Gastrocnemius medialis (tissue), 4 donors: Measurements from ENCODE around the gene SURF6. TPM values are rescaled to one million over a fixed set of nuclear protein-coding genes. Genes with fewer than 3 reads are reported as not detected.

Experiments
- ATAC-seq, 2 donors: fragments of 150-250 bp; one replicate each; pipeline ENCODE4 v1.9.1; 2016
- DNase-seq, 2 donors: peaks; one replicate each; pipeline ENCODE4 v3.0.0-alpha.2; 2019
- H3K27ac ChIP-seq, 4 donors: fragments of 200-600 bp; sonication (generic); 1 replicate in 1 of 4; 2 replicates in 3 of 4; pipeline ENCODE4 v1.5.1; 2016 to 2018; ENCODE audit warnings: mild to moderate bottlenecking in 2 of 4, moderate library complexity in 1 of 4
- H3K27me3 ChIP-seq, 3 donors: fragments of 200-600 bp; sonication (generic) in 2 of 3; 1 replicate in 1 of 3; 2 replicates in 2 of 3; pipeline versions ENCODE4 v1.5.1 to v1.6.0; 2016 to 2019; ENCODE audit warnings: mild to moderate bottlenecking in 1 of 3, moderate library complexity in 1 of 3
- H3K36me3 ChIP-seq, 2 donors: fragments of 200-600 bp; sonication (generic) in 1 of 2; one replicate each; pipeline ENCODE4 v1.5.1; 2017 to 2018
- H3K4me1 ChIP-seq, 2 donors: fragments of 200-600 bp; sonication (generic) in 1 of 2; one replicate each; pipeline ENCODE4 v1.5.1; 2016 to 2017; ENCODE audit warnings: mild to moderate bottlenecking in 2 of 2
- H3K4me3 ChIP-seq, 4 donors: fragments of 200-600 bp; sonication (generic) in 3 of 4; 1 replicate in 1 of 4; 2 replicates in 3 of 4; pipeline ENCODE4 v1.5.1; 2016 to 2019; ENCODE audit warnings: mild to moderate bottlenecking in 2 of 4
- H3K9me3 ChIP-seq, 3 donors: fragments of 200-600 bp; sonication (generic) in 2 of 3; 1 replicate in 1 of 3; 2 replicates in 2 of 3; pipeline ENCODE4 v1.5.1; 2016 to 2019
- POLR2A ChIP-seq, 2 donors: fragments of 450-650 bp; IDR thresholded peaks; one replicate each; pipeline ENCODE4 v1.6.1; 2017; ENCODE audit warnings: antibody characterized with exemption in 2 of 2, mild to moderate bottlenecking in 2 of 2, moderate library complexity in 2 of 2
- in situ Hi-C, 4 donors: fragments of 200-750 bp; cut with MboI; loops; one replicate each; pipeline versions ENCODE4 v1.15.0 to v1.8.0; 2017; ENCODE audit warnings: low sequenced_read_pairs in 4 of 4
- intact Hi-C: fragments of 100-400 bp; cut with DNase I; formaldehyde crosslinking; loops from one replicate; pipeline ENCODE4 v1.15.1; 2023; ENCODE audit warnings: low total_unique reads
- total RNA-seq, 4 donors: library from RNA; depleted of rRNA; stranded (reverse); fragments of >200 nt; gene quantifications; one replicate each; pipeline versions ENCODE4 v1.1.0 to v1.2.3, GENCODE V29; 2016
- TF ChIP-seq, protein P1 (sequence below), 5 experiments: fragments of 450-650 bp in 3 of 5; fragments of 200-600 bp in 2 of 5; sonication (generic) in 2 of 5; IDR thresholded peaks in 4 of 5; conservative IDR thresholded peaks in 1 of 5; 1 replicate in 4 of 5; 2 replicates in 1 of 5; pipeline ENCODE4 v1.5.1; 2016 to 2019; ENCODE audit warnings: antibody characterized with exemption in 5 of 5, mild to moderate bottlenecking in 3 of 5, moderate library complexity in 3 of 5

SURF6 gene
- total RNA-seq, 4 donors from 2014 or later: 13.4 to 34.2 (median 28.0) TPM

DNA sequence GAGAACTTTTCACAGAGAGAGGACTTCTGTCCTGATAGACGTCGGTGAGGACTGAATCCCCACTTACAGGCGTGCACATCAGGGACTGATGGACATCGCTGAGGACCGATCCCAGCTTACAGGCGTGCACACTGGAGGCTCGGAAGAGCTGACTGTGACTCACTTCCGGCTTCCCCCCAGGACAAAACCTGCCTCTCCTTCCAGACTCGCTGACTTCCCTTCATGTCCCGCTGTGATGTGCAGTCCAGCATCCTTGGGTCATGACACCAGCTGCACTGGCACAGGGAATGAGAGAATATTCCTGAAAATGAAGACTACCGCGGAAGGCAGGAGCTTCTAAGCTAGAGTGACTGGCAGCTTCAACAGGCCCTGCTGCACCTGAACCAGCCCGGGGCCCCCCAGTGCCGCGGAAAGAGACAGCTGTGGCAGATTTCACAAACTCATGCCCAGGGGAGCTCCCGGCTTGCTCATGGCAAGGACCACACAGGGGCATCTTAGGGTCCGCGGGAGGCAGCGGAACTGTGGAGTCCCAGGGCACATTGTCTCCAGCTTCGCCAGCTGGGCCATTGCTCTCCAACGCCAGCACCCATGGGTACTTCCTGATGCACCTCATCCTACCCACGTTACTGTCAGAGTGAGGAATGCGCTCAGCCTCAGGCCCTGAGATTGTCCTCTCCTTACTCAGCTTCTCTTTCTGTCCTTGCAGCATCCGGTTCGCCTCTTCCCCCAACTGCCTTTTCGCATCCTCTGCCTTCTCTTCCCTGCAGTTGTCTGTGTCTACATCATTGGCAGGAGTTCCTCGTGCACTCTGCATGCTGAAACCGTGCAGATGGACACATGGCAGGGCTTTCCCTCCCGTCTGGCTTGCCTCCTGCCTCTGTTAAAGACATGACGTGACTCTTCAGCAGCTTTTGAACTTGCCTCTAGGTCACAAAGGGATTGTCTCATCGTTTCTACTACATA, 29.5 kb downstream of the SURF6 start:
- intact Hi-C loops: no loop called here
- no peak overlapping the region for H3K27ac ChIP-seq
- H3K27me3 ChIP-seq: peaks cover 12 to 24% (median 13%) of the 10 kb centered on the region in 3 donors
- H3K4me1 ChIP-seq: no peaks in the 10 kb centered on the region
- ATAC-seq (no peak), DNase-seq (no peak)
- in situ Hi-C loops: no loop called here
- no peaks in the 10 kb centered on the region for H3K9me3 ChIP-seq
- H3K36me3 ChIP-seq: no peaks in the 10 kb centered on the region
- H3K4me3 ChIP-seq: no peak overlapping the region
- TF ChIP-seq, protein P1, sequence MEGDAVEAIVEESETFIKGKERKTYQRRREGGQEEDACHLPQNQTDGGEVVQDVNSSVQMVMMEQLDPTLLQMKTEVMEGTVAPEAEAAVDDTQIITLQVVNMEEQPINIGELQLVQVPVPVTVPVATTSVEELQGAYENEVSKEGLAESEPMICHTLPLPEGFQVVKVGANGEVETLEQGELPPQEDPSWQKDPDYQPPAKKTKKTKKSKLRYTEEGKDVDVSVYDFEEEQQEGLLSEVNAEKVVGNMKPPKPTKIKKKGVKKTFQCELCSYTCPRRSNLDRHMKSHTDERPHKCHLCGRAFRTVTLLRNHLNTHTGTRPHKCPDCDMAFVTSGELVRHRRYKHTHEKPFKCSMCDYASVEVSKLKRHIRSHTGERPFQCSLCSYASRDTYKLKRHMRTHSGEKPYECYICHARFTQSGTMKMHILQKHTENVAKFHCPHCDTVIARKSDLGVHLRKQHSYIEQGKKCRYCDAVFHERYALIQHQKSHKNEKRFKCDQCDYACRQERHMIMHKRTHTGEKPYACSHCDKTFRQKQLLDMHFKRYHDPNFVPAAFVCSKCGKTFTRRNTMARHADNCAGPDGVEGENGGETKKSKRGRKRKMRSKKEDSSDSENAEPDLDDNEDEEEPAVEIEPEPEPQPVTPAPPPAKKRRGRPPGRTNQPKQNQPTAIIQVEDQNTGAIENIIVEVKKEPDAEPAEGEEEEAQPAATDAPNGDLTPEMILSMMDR (IDR thresholded peaks at IDR 0.05 in 4 of 5, conservative IDR thresholded peaks at IDR 0.05 in 1 of 5): no peak
- no peak for TF ChIP-seq POLR2A (IDR thresholded peaks at IDR 0.05)

DNA sequence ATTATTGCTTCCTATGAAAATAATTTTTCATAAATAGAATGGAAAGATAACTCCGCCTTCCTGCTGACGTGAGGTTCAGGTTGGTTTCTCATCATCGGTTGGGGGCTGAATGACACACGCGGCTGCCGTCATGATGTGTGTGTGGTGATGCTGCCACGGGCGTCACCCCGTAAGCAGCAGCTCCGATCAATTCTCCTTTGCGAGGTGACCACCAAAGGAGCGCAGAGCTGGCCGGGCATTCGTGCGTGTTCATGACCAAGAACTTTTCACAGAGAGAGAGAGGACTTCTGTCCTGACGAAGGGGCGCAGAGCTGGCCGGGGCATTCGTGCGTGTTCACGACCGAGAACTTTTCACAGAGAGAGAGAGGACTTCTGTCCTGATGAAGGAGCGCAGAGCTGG, 30.3 kb downstream of the SURF6 start:
- Histone ChIP-seq H3K27ac (no peak overlapping the region), H3K9me3 (no peaks in the 10 kb centered on the region), H3K4me1 (no peaks in the 10 kb centered on the region), H3K27me3 (peaks cover 12 to 24% (median 13%) of the 10 kb centered on the region in 3 donors), H3K36me3 (no peaks in the 10 kb centered on the region), H3K4me3 (no peak overlapping the region)
- DNase-seq (no peak), ATAC-seq (no peak)
- TF ChIP-seq, protein P1 (IDR thresholded peaks at IDR 0.05 in 4 of 5, conservative IDR thresholded peaks at IDR 0.05 in 1 of 5): no peak
- no peak for TF ChIP-seq POLR2A (IDR thresholded peaks at IDR 0.05)
- intact Hi-C loops (no loop called here), in situ Hi-C loops (no loop called here)

DNA sequence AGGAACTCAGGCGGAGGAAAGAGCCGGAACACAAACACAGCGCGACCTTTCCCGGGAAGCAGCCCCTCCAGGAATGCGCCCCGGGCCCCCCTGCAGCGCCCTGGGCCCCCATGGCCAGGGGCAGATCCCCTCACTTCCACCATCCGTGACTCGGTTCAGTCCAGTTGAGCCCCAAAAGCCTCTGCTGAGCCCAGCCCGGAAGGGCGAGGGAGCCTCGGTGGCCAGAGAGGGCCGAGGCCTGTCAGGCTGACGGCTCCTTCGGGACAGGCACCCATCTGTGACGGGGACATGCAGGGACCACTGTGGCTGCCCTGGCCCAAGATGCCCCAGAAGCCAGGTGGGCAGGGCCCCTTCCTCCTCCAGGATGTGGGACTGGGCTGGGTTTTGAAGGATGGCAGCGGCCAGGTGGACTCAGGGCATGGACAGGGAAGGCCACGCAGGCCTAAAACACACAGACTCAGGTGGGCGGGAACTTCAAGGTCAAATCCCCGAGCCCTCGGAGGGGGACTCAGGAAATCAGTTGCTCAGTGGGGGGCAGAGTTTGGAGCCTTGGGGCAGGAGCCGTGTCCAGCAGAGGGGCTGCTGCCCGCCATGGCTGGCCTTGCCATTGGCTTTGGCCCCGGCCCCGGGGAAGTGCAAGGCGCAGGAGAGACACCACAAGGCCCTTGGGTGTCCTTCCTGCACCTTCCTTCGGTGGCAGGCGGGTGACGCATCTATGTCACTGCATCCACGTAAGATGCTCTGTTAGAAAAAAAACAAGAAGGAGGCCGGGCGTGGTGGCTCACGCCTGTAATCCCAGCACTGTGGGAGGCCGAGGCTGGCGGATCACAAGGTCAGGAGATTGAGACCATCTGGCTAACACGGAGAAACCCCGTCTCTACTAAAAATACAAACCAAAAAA, 31.3 kb downstream of the SURF6 start:
- no peaks in the 10 kb centered on the region for H3K4me1 ChIP-seq
- intact Hi-C loops: no loop called here
- H3K9me3 ChIP-seq: no peaks in the 10 kb centered on the region
- H3K36me3 ChIP-seq: no peaks in the 10 kb centered on the region
- TF ChIP-seq, protein P1 (IDR thresholded peaks at IDR 0.05 in 4 of 5, conservative IDR thresholded peaks at IDR 0.05 in 1 of 5): no peak
- no peak for TF ChIP-seq POLR2A (IDR thresholded peaks at IDR 0.05)
- no peak overlapping the region for H3K4me3 ChIP-seq
- H3K27ac ChIP-seq: no peak overlapping the region
- in situ Hi-C loops: no loop called here
- DNase-seq (no peak), ATAC-seq (no peak)
- peaks cover 12 to 24% (median 15%) of the 10 kb centered on the region in 3 donors for H3K27me3 ChIP-seq

DNA sequence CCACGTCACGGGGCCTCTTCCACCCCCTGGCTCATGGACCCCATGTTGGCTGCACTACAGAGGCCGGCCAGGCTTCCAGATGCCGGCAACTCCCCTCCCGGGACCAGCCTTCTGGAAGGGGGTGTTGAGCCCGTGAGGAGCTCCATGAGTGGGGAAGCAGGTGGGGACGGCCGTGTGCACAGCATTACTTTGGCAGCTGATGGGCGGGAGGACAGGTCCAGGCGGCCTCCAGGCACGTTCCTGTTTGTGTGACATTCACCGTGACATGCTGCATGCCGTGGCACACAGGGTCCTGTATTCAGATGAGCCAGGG, 31.9 kb downstream of the SURF6 start:
- intact Hi-C loops: no loop called here

More for the DNA sequence above, 31.9 kb downstream of the SURF6 start:
- H3K27me3 ChIP-seq: peaks cover 12 to 24% (median 17%) of the 10 kb centered on the region in 3 donors
- no peaks in the 10 kb centered on the region for H3K4me1 ChIP-seq
- no peak for ATAC-seq
- H3K27ac ChIP-seq: no peak overlapping the region
- H3K36me3 ChIP-seq: no peaks in the 10 kb centered on the region
- no peaks in the 10 kb centered on the region for H3K9me3 ChIP-seq
- no peak for DNase-seq
- no peak overlapping the region for H3K4me3 ChIP-seq
- in situ Hi-C loops: no loop called here
- no peak for TF ChIP-seq POLR2A (IDR thresholded peaks at IDR 0.05)
- TF ChIP-seq, protein P1 (IDR thresholded peaks at IDR 0.05 in 4 of 5, conservative IDR thresholded peaks at IDR 0.05 in 1 of 5): no peak
